Keratinocyte (primary cell): ENCODE measurements around the gene HAPLN1. TPM values are rescaled to one million over a fixed set of nuclear protein-coding genes. Genes with fewer than 3 reads are reported as not detected.

Experiments
- DNase-seq: peaks from one replicate; pipeline ENCODE4 v3.0.0-alpha.2; 2011; ENCODE audit warnings: low read depth, missing footprints, low spot score
- FAIRE-seq: peaks from 2 replicates; lab custom pipeline; 2011; peaks lifted over from hg19 to GRCh38; lab: Jason Lieb, UNC
- H2AFZ ChIP-seq: 2 replicates; pipeline ENCODE4 v1.6.0; 2012; ENCODE audit warnings: low read length, control low read depth, inconsistent platforms; ENCODE audit not compliant: control insufficient read depth
- H3K27ac ChIP-seq: 2 replicates; pipeline ENCODE4 v1.5.1; 2011; ENCODE audit warnings: low read length; ENCODE audit not compliant: control insufficient read depth, insufficient read depth
- H3K27me3 ChIP-seq: 3 replicates; pipeline ENCODE4 v1.6.0; 2011; ENCODE audit warnings: low read length; ENCODE audit not compliant: control insufficient read depth, insufficient read depth; ENCODE audit errors: extremely low read depth
- H3K36me3 ChIP-seq, 2 experiments: 2 replicates in 1 of 2; 3 replicates in 1 of 2; pipeline ENCODE4 v1.5.1; 2011; ENCODE audit warnings: low read length in 2 of 2, mild to moderate bottlenecking in 1 of 2; ENCODE audit not compliant: control insufficient read depth in 2 of 2, insufficient read depth in 2 of 2; ENCODE audit errors: extremely low read depth in 1 of 2
- H3K4me1 ChIP-seq: 3 replicates; pipeline ENCODE4 v1.5.1; 2011; ENCODE audit warnings: low read length; ENCODE audit not compliant: control insufficient read depth, insufficient read depth; ENCODE audit errors: extremely low read depth
- H3K4me2 ChIP-seq: 3 replicates; pipeline ENCODE4 v1.6.0; 2011; ENCODE audit warnings: low read depth, low read length; ENCODE audit not compliant: control insufficient read depth, insufficient read depth; ENCODE audit errors: extremely low read depth
- H3K4me3 ChIP-seq, 3 experiments: fragments of 200-600 bp in 1 of 3; sonication (generic) in 1 of 3; 2 replicates in 2 of 3; 3 replicates in 1 of 3; pipeline ENCODE4 v1.5.1; 2011 to 2016; ENCODE audit warnings: low read length in 3 of 3, mild to moderate bottlenecking in 3 of 3, control low read depth in 2 of 3, inconsistent platforms in 1 of 3, low read depth in 1 of 3, mixed read lengths in 1 of 3, mixed run types in 1 of 3, moderate library complexity in 1 of 3; ENCODE audit not compliant: control insufficient read depth in 2 of 3, insufficient read depth in 2 of 3; ENCODE audit errors: extremely low read depth in 1 of 3
- H3K79me2 ChIP-seq: 2 replicates; pipeline ENCODE4 v1.6.0; 2012; ENCODE audit warnings: low read length; ENCODE audit not compliant: control insufficient read depth, insufficient read depth
- H3K9ac ChIP-seq: 3 replicates; pipeline ENCODE4 v1.6.0; 2011; ENCODE audit warnings: low read length; ENCODE audit not compliant: control insufficient read depth, insufficient read depth; ENCODE audit errors: extremely low read depth
- H3K9me1 ChIP-seq: 3 replicates; pipeline ENCODE4 v1.6.0; 2011; ENCODE audit warnings: low read length; ENCODE audit not compliant: control insufficient read depth, insufficient read depth; ENCODE audit errors: extremely low read depth
- H3K9me3 ChIP-seq: 2 replicates; pipeline ENCODE4 v1.5.1; 2012; ENCODE audit warnings: low read depth, low read length; ENCODE audit not compliant: control insufficient read depth
- H4K20me1 ChIP-seq: 3 replicates; pipeline ENCODE4 v1.6.0; 2011; ENCODE audit warnings: low read length; ENCODE audit not compliant: control insufficient read depth, insufficient read depth; ENCODE audit errors: extremely low read depth
- CTCF ChIP-seq, 3 experiments: IDR thresholded peaks in 1 of 3; conservative IDR thresholded peaks in 1 of 3; optimal IDR thresholded peaks in 1 of 3; 2 replicates in 2 of 3; 3 replicates in 1 of 3; pipeline versions ENCODE3 to v1.5.1; 2011; ENCODE audit warnings: low read length in 3 of 3, mild to moderate bottlenecking in 3 of 3, moderate library complexity in 2 of 3, control low read depth in 1 of 3, inconsistent platforms in 1 of 3; ENCODE audit not compliant: insufficient read depth in 2 of 3; ENCODE audit errors: extremely low read depth in 1 of 3
- EZH2 ChIP-seq: IDR thresholded peaks from one replicate; pipeline ENCODE4 v1.6.1; 2012; ENCODE audit warnings: inconsistent platforms, mild to moderate bottlenecking, low read length, moderate library complexity
- dilution Hi-C: fragments of 300-500 bp; cut with MboI; formaldehyde crosslinking; loops from one replicate; pipeline ENCODE4 v1.7.0; 2020; ENCODE audit warnings: low sequenced_read_pairs; ENCODE audit not compliant: extremely low pct_ligation_motif_present
- polyA plus RNA-seq, 5 experiments: library from polyadenylated mRNA; depleted of rRNA in 3 of 5; stranded (reverse) in 3 of 5; stranded (forward) in 1 of 5; unstranded in 1 of 5; fragments of >200 nt; gene quantifications; 1 replicate in 1 of 5; 2 replicates in 3 of 5; 3 replicates in 1 of 5; pipeline versions ENCODE4 v1.2.1 to v1.2.3, GENCODE V29; 2011 to 2012; ENCODE audit warnings: missing spikeins in 2 of 5, low read depth in 1 of 5, low replicate concordance in 1 of 5

HAPLN1 gene
- polyA plus RNA-seq, 1 donor (not counting 4 experiments of a cell fraction or from before 2014, with no cell fraction given), result not detected

- DNase-seq, result no peak
- no peaks in the 10 kb centered on the region for H3K9me1 ChIP-seq
- no peak overlapping the region for H3K9ac ChIP-seq
- no peaks in the 10 kb centered on the region for H4K20me1 ChIP-seq
- no peak for FAIRE-seq
- H3K4me1 ChIP-seq, result no peaks in the 10 kb centered on the region
- H2AFZ ChIP-seq, result no peak overlapping the region
- no peak overlapping the region for H3K4me3 ChIP-seq
- H3K4me2 ChIP-seq, result no peak overlapping the region
- H3K36me3 ChIP-seq, result no peaks in the 10 kb centered on the region
- dilution Hi-C loops, result no loop called here
- no peaks in the 10 kb centered on the region for H3K9me3 ChIP-seq
- H3K27ac ChIP-seq, result no peak overlapping the region
- no peaks in the 10 kb centered on the region for H3K27me3 ChIP-seq
- no peaks in the 10 kb centered on the region for H3K79me2 ChIP-seq
- TF ChIP-seq CTCF (optimal IDR thresholded peaks at IDR 0.05 in 1 of 3, IDR thresholded peaks at IDR 0.05 in 1 of 3, conservative IDR thresholded peaks at IDR 0.05 in 1 of 3; ENCODE audit: extremely low read depth in 1 of 3, insufficient read depth in 2 of 3, low read length in 3 of 3) (no peak), EZH2 (no peak)
Measured at GRCh38 chr5:83750749-83751148, 30.1 kb upstream of the HAPLN1 start.

- Histone ChIP-seq H3K27ac (no peak overlapping the region), H3K9me3 (no peaks in the 10 kb centered on the region), H3K9ac (no peak overlapping the region), H3K27me3 (no peaks in the 10 kb centered on the region), H3K79me2 (no peaks in the 10 kb centered on the region), H4K20me1 (no peaks in the 10 kb centered on the region), H3K4me3 (no peak overlapping the region), H3K4me1 (no peaks in the 10 kb centered on the region), H3K36me3 (no peaks in the 10 kb centered on the region), H3K9me1 (no peaks in the 10 kb centered on the region), H2AFZ (no peak overlapping the region), H3K4me2 (no peak overlapping the region)
- TF ChIP-seq CTCF (optimal IDR thresholded peaks at IDR 0.05 in 1 of 3, IDR thresholded peaks at IDR 0.05 in 1 of 3, conservative IDR thresholded peaks at IDR 0.05 in 1 of 3; ENCODE audit: extremely low read depth in 1 of 3, insufficient read depth in 2 of 3, low read length in 3 of 3), result no peak
- no peak for TF ChIP-seq EZH2
- FAIRE-seq (no peak), DNase-seq (no peak)
- dilution Hi-C loops, result no loop called here
Measured at GRCh38 chr5:83745816-83746215, 25.2 kb upstream of the HAPLN1 start.
